HG02759 (cell line): ENCODE measurements around the gene SEMA4F.

Experiments
- ATAC-seq: cut with Tn5 transposase; IDR thresholded peaks from one replicate; pipeline ENCODE4 v1.9.1; 2021; ENCODE audit warnings: mild to moderate bottlenecking, moderate library complexity; ENCODE audit not compliant: unreplicated experiment

Gene SEMA4F

DNA sequence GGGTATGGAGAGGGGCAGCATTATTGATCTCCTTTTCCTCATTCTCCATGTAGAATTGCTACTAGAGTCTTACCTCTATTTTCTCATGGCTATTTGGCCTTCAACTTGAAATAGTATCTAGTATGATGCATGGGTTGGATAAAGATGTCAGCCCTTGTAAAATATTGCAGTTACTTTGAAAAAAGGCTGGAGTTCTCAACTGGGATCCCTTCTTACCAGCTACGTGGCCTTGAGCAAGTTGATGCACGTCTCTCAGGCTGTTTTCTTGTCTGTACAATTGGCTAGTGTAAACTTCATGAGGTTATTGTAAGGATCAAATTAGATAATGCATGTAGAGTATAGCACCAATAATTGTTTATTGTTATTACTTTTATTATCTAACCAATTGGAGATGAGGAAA is 50.2 kb downstream of the SEMA4F start:
- no peak for ATAC-seq

DNA sequence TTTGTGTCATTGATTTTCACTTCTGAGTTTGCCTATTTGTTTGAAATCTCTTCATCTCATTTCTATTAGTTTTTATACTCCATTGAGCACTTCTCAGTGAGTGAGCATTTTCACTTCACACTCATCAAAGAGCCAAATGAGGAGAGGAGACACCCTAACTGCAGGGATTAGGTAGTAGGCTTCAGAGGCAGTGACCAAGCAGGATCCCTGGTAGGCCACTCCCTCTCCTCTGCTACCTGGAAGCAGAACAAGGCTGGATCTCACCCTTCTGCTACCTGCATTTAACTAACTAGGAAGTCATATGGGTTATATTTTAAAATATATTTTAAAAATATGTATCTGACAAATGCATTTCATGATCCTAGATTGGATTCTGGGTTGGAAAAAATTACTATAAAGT is 52.7 kb downstream of the SEMA4F start:
- no peak for ATAC-seq

DNA sequence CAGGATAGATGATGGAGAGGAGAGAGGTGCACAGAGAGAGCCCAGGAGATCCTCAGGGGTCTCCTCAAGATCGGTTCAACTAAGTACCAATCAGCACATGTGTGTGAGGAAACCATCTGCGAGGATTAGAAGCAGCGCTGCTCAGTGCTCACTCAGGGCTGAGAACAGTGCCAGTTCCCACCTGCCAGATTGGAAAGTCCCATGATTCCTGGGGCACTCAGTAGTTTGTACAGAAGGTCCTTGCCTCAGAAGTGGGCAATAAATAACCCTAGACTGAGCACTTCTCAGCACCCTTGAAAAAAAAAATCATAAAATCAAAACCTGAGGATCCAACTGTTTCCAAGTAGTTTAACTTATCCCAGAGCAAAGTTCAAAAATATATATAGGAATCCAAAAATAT is 53.8 kb downstream of the SEMA4F start:
- ATAC-seq: no peak

DNA sequence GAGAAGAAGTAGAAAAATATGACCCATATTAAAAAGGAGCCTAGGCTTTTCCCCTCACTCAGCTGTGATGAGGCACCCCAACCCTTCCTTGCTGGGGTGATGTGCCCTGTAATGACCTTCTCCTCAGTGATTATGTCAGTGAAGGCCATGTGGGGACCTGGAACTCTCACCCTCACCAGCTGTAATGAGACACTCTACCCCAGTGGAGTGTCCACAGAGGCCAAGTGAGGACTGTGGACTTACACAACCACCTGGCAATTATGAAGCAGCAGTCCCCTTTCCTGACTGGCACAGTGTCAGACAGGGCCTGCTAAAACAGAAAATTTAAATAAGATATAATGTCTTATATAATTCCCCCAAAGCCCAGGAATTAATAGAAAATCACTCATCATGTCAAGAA is 54.2 kb downstream of the SEMA4F start:
- ATAC-seq: no peak

DNA sequence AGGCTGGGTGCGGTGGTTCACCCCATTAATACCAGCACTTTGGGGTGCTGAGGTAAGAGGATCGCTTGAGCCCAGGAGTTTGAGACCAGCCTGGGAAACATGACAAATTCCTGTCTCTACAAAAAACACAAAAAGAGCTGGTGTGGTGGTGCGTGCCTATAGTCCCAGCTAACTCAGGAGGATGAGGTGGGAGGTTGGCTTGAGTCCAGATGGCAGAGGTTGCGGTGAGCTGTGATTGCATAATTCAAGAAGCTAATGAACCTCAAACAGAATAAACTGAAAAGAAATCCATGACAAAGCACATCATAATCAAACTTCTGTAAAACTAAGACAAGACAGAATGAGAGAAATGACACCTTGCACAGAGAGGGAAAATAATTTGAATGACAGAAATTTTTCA is 54.8 kb downstream of the SEMA4F start:
- no peak for ATAC-seq

DNA sequence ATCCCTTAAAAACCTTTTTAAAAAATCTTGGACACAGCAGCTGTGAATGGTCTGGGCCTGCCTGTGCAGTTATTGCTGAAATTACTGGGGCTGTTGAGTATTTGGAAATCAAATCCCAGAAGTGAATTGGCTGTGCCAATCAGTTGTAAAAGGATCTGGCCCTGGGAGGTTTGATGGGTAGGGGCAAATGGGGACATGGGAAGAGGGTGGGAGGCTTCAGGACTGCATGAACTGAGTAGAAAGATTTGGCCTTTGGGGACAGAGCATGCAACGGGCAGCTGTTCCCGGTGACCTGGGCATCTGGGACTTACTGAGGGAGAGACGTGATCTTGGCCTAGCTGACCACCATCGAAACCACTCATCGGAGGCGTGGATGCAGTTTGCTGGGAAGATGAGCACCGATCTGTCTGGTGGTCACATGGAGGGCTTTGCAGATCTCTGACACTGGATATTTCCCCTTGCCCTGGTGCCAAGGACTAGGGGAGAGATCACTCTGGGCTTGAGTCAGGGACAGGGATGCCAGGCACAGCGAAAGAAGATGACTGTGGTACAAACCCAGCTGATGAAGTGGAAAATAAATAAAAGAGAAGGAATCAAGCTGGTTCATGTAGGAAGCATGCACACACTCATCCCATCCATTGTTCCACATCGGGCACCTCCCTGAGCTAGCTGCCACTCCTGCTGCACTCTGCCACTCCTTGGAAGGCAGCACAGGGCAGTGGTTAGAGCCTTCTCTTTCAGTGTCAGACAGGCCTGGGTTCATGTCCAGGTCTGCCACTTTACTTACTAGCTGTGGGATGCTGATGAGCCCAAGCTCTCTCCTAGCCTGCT is 58.4 kb downstream of the SEMA4F start:
- no peak for ATAC-seq

DNA sequence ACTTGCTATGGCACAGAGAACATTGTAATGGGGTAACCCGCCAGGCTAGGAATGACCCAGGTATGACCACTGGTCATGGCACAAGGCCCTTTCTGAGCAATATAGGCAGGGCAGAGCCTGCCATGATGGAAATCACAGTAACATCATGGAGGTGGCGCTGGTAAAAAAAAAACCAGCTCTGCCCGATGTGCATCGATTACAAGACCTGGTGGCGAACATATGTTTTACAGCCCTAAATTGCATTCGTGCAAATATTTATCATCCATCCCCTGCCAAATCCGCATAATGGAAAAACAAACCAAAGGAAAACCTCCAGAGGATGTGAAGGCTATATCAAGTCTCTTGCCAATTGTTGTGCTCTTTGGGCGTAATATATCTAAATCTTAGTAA is 60.6 kb downstream of the SEMA4F start:
- no peak for ATAC-seq

DNA sequence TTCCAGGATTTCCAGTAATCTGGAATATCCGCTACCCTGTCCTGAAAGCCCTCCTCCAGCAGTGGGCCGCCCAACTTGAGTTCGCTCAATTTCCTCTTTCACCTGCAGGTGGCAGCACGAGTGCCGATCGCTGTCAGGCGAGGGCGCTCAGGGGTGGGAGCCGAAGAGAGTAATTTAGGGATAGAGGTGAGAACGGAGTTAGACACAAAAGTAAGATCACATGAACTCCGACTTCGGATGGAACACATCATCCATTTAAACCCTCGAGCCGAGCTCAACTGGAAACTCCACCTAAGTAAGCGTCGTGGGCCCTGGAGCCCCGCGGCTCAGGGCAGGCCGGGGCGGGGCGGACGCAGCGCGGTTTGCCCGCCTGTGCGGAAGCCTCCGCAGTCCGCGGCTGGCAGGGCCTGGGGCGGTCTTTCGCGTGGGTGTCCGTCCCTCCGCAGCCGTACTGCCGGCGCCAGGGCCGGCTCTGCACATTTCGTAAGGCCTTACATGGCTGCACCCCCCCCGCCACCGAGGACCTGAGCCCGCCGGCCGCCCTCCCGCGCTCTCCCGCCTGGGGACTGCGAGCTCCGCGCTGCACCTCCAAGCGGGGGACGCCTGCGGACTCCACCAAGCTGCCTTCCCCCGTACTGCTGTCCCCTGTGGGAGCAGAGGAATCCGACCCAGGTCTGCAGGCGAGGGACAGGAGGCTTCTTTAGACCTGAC is 61.2 kb downstream of the SEMA4F start:
- peak; percentile 97 for ATAC-seq

DNA sequence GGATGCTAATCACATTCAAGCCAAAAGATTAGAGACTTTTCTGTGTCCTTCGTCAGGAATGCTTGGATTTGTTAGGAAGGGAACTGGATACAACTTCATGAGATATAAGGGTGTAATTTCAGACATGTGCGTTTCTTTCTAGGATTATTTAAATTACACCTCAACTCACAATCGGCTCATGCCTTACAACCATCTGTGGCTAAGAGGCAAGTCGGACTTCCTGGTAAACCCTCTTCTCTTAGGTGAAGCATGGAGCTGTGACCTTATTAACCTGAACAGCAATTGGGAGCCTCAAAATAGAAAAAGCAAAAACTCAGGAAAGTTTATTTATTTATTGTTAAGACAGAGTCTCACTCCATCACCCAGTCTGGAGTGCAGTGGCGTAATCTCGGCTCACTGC is 61.8 kb downstream of the SEMA4F start:
- no peak for ATAC-seq

DNA sequence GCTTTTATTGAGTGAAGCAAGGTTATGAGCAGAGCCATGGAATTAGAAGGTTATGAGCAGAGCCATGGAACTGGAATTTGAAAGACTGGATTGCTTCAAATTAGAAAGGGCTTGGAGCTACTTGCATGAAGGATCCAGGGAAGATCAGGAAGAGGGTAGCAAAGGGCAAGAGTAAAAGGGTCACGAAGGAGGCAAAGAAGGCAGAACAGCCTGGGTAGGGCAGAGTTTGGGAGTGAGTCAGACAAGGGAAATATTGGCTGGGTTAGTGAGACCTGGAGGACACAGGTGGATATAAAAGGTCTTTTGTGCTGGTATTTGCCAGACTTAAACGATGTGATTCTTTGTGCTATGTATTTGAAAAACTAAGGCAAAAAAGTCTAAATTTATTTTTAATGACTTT is 65.0 kb downstream of the SEMA4F start:
- no peak for ATAC-seq

DNA sequence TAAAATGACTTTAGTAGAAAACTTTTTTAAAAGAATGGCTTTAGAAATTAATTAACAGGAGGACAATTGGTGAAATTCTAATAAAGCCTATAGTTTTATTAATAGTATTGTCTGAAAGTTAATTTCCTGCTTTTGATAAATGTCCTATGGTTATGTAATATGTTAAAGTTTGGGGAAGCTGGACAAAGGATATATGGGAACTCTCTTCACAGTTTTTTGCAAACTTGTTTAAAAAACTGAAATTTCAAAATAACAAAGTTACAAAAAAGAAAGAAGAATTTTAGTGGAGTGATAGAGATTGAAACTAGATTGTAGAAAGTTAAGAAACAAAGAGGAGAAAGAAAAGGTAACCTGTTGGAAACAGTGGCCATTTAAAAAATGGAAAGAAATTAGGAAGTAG is 67.3 kb downstream of the SEMA4F start:
- ATAC-seq: no peak

DNA sequence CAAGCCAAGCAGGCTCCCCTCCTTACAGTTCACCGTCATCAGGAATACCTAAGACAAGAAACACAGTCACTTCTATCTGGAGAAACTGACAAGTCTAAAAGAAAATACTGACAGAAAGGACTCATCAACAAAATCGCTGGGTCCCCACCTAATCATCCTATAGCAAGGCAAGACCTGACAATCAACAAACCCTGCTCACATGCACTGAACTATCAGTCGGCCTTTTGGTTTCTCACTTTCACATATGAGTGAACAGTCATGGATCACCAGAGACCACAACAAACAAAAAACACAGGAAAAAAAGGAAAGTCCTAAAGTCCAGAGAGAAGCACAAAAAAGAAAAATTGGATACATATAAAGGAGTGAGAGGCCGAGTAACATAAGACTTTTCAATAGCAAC is 70.4 kb downstream of the SEMA4F start:
- no peak for ATAC-seq

DNA sequence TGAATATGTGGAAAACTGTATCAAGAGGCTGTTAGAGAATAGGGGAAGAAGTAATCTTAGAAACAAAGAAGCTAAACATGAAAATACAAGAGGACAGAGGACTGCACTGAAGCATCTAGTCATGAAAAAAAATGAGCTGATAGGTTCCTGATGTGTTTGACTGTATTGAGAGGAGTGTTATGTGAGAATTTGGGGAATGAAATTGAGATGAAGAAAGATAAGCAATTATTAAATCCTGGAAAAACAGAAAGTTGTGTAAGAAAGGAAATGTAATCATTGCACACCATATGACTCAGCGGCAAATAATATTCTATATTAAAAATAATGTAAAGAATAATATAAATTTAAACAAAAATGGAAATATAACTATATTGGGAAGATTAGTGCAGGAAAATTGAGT is 71.2 kb downstream of the SEMA4F start:
- no peak for ATAC-seq

DNA sequence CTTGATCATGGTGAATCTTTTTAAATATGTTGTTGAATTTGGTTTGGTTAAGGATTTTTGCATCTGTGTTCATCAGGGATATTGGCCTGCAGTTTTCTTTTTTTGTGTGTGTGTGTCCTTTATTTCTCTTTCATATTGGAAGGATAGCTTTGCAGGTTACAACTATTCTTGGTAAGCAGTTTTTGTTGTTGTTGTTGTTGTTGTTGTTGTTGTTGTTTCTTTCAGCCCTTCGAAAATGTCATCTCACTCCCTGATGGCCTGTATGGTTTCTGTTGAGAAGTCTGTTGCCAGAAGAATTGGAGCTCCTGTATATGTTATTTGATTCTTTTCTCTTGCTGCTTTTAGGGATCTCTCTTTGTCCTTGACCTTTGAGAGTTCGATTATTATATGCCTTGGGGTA is 74.8 kb downstream of the SEMA4F start:
- ATAC-seq: no peak

DNA sequence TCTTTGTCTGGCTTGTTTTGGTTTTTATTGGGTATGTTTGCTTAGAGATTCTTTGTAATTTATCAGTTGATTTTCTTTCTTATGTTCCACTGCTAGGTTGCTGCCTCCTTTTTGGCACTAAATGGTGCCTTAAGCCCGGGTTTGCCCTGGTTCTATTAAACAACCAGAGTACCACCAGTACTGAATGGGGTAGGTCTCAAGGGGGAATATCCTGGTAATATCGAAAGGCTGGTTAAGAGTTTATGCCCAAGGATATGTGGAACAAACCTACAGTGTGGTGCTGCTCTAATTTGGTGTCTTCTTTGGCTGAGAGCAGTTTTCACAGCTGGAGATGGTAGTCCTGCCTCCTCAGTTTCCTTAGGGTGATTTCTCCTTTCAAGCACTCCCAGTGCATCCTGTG is 76.5 kb downstream of the SEMA4F start:
- no peak for ATAC-seq
